Measurements from ENCODE around the gene SPI1.

- no peak for TF ChIP-seq EZH2 (IDR thresholded peaks at IDR 0.05; ENCODE audit: borderline replicate concordance, insufficient read depth, low read depth, low read length, poor library complexity, severe bottlenecking)
- TF ChIP-seq, protein P1, sequence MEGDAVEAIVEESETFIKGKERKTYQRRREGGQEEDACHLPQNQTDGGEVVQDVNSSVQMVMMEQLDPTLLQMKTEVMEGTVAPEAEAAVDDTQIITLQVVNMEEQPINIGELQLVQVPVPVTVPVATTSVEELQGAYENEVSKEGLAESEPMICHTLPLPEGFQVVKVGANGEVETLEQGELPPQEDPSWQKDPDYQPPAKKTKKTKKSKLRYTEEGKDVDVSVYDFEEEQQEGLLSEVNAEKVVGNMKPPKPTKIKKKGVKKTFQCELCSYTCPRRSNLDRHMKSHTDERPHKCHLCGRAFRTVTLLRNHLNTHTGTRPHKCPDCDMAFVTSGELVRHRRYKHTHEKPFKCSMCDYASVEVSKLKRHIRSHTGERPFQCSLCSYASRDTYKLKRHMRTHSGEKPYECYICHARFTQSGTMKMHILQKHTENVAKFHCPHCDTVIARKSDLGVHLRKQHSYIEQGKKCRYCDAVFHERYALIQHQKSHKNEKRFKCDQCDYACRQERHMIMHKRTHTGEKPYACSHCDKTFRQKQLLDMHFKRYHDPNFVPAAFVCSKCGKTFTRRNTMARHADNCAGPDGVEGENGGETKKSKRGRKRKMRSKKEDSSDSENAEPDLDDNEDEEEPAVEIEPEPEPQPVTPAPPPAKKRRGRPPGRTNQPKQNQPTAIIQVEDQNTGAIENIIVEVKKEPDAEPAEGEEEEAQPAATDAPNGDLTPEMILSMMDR (IDR thresholded peaks at IDR 0.05) = no peak
Measured at GRCh38 chr11:47328449-47329390, 49.6 kb downstream of the SPI1 start.

Data from B cell (primary cell).